Ishikawa (cell line): Measurements from ENCODE around the gene PRTG.

Experiments
- CEBPB ChIP-seq: IDR thresholded peaks from 2 replicates; pipeline ENCODE4 v1.6.1; 2012
- EP300 ChIP-seq: IDR thresholded peaks from 2 replicates; pipeline ENCODE4 v1.6.1; 2012; ENCODE audit warnings: borderline replicate concordance

GRCh38 chr15:55589287-55589686 lies 153.7 kb downstream of the PRTG start:
- TF ChIP-seq CEBPB (no peak), EP300 (no peak)
